ENCODE data around the gene LDLR.

LDLR gene

DNA sequence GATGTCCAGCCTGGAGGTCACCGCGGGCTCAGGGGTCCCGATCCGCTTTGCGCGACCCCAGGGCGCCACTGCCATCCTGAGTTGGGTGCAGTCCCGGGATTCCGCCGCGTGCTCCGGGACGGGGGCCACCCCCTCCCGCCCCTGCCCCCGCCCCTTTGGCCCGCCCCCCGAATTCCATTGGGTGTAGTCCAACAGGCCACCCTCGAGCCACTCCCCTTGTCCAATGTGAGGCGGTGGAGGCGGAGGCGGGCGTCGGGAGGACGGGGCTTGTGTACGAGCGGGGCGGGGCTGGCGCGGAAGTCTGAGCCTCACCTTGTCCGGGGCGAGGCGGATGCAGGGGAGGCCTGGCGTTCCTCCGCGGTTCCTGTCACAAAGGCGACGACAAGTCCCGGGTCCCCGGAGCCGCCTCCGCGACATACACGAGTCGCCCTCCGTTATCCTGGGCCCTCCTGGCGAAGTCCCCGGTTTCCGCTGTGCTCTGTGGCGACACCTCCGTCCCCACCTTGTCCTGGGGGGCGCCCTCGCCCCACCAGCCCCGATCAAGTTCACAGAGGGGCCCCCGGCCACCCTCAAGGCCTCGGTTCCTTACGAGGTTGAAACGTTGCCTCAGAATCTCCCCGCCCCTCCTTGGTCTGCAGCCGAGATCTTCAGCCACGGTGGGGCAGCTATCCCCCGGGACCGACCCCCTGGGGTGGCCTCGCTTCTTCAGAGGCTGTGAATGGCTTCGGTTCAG lies 1.2 kb downstream of the LDLR start:
- H3K9me3 ChIP-seq (ENCODE audit: insufficient read depth, low read depth, low read length), result no peaks in the 10 kb centered on the region
- peaks cover 6% of the 10 kb centered on the region; the same call in 1 of the 2 replicates for H3F3A ChIP-seq (ENCODE audit: low read depth)
- peak overlapping the region; percentile 98 for H3K9ac ChIP-seq (ENCODE audit: low read depth, low read length, poor library complexity, severe bottlenecking)
- H3K79me2 ChIP-seq (ENCODE audit: insufficient read depth, low read length), result peaks cover 69% of the 10 kb centered on the region
- H4K20me1 ChIP-seq (ENCODE audit: insufficient read depth, low read length, poor library complexity, severe bottlenecking), result peaks cover 48% of the 10 kb centered on the region
- peak overlapping the region; percentile 97 for H3K4me3 ChIP-seq (ENCODE audit: low read length, poor library complexity, severe bottlenecking)
- TF ChIP-seq EZH2phosphoT487 (IDR thresholded peaks at IDR 0.05; ENCODE audit: borderline replicate concordance), result no peak
- TF ChIP-seq, protein P1, sequence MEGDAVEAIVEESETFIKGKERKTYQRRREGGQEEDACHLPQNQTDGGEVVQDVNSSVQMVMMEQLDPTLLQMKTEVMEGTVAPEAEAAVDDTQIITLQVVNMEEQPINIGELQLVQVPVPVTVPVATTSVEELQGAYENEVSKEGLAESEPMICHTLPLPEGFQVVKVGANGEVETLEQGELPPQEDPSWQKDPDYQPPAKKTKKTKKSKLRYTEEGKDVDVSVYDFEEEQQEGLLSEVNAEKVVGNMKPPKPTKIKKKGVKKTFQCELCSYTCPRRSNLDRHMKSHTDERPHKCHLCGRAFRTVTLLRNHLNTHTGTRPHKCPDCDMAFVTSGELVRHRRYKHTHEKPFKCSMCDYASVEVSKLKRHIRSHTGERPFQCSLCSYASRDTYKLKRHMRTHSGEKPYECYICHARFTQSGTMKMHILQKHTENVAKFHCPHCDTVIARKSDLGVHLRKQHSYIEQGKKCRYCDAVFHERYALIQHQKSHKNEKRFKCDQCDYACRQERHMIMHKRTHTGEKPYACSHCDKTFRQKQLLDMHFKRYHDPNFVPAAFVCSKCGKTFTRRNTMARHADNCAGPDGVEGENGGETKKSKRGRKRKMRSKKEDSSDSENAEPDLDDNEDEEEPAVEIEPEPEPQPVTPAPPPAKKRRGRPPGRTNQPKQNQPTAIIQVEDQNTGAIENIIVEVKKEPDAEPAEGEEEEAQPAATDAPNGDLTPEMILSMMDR (conservative IDR thresholded peaks at IDR 0.05; ENCODE audit: low read length), result 0 out of 2 replicates have a peak, but pooled peaks have one; percentile 12
- H3K4me2 ChIP-seq (ENCODE audit: low read depth, low read length, poor library complexity, severe bottlenecking), result peak overlapping the region; percentile 99
- H3K4me1 ChIP-seq (ENCODE audit: insufficient read depth, low read length, poor library complexity, severe bottlenecking), result peaks cover 46% of the 10 kb centered on the region
- H2AFZ ChIP-seq (ENCODE audit: low read length), result no peak overlapping the region
- peaks cover 11% of the 10 kb centered on the region for H3K27me3 ChIP-seq (ENCODE audit: insufficient read depth, low read length, poor library complexity, severe bottlenecking)
- H3K36me3 ChIP-seq (ENCODE audit: insufficient read depth, low read length), result peaks cover 16% of the 10 kb centered on the region; the same call in 1 of the 2 replicates
- H3K9me2 ChIP-seq (replicated peaks; ENCODE audit: low read depth, low read length), result no peaks in the 10 kb centered on the region

DNA sequence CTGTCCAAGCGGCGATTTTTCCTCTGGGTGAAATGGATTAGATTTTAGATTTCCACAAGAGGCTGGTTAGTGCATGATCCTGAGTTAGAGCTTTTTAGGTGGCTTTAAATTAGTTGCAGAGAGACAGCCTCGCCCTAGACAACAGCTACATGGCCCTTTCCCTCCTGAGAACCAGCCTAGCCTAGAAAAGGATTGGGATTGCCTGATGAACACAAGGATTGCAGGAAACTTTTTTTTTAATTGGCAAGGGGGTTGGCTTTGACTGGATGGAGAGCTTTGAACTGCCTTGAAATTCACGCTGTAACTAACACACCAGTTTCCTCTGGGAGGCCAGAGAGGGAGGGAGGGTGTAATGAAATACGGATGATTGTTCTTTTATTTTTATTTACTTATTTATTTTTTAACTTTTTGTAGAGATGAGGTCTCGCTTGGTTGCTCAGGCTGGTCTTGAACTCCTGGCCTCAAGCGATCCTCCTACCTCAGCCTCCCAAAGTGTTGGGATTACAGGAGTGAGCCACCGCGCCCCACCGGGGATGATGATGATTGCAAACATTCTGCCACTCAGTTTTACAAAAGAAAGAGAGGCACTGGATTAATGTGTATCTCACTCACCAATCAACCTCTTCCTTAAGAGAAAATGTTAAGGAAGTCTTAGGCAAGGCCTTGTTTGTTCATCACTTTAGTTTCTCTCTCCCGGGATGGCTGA lies 1.9 kb downstream of the LDLR start:
- Histone ChIP-seq H3K36me3 (ENCODE audit: insufficient read depth, low read length) (peaks cover 23% of the 10 kb centered on the region; the same call in 1 of the 2 replicates), H3K9me2 (replicated peaks; ENCODE audit: low read depth, low read length) (no peaks in the 10 kb centered on the region), H3F3A (ENCODE audit: low read depth) (peaks cover 11% of the 10 kb centered on the region; the same call in 1 of the 2 replicates), H2AFZ (ENCODE audit: low read length) (no peak overlapping the region), H3K9me3 (ENCODE audit: insufficient read depth, low read depth, low read length) (no peaks in the 10 kb centered on the region), H3K27me3 (ENCODE audit: insufficient read depth, low read length, poor library complexity, severe bottlenecking) (peaks cover 11% of the 10 kb centered on the region), H3K9ac (ENCODE audit: low read depth, low read length, poor library complexity, severe bottlenecking) (peak overlapping the region; percentile 96), H3K4me3 (ENCODE audit: low read length, poor library complexity, severe bottlenecking) (peak overlapping the region; percentile 97), H3K79me2 (ENCODE audit: insufficient read depth, low read length) (peaks cover 76% of the 10 kb centered on the region), H3K4me1 (ENCODE audit: insufficient read depth, low read length, poor library complexity, severe bottlenecking) (peaks cover 54% of the 10 kb centered on the region), H3K4me2 (ENCODE audit: low read depth, low read length, poor library complexity, severe bottlenecking) (peak overlapping the region; percentile 99), H4K20me1 (ENCODE audit: insufficient read depth, low read length, poor library complexity, severe bottlenecking) (peaks cover 55% of the 10 kb centered on the region)
- TF ChIP-seq EZH2phosphoT487 (IDR thresholded peaks at IDR 0.05; ENCODE audit: borderline replicate concordance), result no peak
- TF ChIP-seq, protein P1 (conservative IDR thresholded peaks at IDR 0.05; ENCODE audit: low read length), result no peak

DNA sequence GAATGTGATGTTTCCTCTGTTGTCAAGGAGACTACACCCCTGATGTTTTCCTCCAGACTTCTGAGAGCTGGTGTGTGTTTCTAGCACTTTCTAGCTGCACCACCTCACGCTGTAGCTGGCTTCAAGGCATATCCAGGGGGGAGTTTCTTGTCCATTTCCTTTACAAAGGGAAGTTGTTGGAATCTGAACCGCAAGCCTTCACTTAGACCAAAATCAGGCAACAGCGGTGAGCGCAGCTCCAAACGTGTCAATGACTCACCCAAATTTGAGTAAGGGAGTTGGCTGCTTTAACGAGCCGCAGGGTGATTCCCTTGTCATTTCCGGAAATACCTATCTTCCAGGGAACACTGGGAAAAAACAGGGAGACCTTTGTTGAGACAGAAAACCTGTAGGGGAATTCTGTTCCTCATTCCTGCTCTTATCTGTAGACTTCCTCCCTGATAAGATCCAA lies 2.5 kb downstream of the LDLR start:
- no peak overlapping the region for H2AFZ ChIP-seq (ENCODE audit: low read length)
- peaks cover 29% of the 10 kb centered on the region; the same call in 1 of the 2 replicates for H3K36me3 ChIP-seq (ENCODE audit: insufficient read depth, low read length)
- TF ChIP-seq, protein P1 (conservative IDR thresholded peaks at IDR 0.05; ENCODE audit: low read length), result no peak
- TF ChIP-seq EZH2phosphoT487 (IDR thresholded peaks at IDR 0.05; ENCODE audit: borderline replicate concordance), result no peak
- peaks cover 82% of the 10 kb centered on the region for H3K79me2 ChIP-seq (ENCODE audit: insufficient read depth, low read length)
- H3K9ac ChIP-seq (ENCODE audit: low read depth, low read length, poor library complexity, severe bottlenecking), result peak overlapping the region; percentile 96
- peak overlapping the region; percentile 99 for H3K4me2 ChIP-seq (ENCODE audit: low read depth, low read length, poor library complexity, severe bottlenecking)
- H3K4me1 ChIP-seq (ENCODE audit: insufficient read depth, low read length, poor library complexity, severe bottlenecking), result peaks cover 59% of the 10 kb centered on the region
- H3K4me3 ChIP-seq (ENCODE audit: low read length, poor library complexity, severe bottlenecking), result peak overlapping the region; percentile 97
- H3K9me2 ChIP-seq (replicated peaks; ENCODE audit: low read depth, low read length), result no peaks in the 10 kb centered on the region
- peaks cover 61% of the 10 kb centered on the region for H4K20me1 ChIP-seq (ENCODE audit: insufficient read depth, low read length, poor library complexity, severe bottlenecking)
- H3K9me3 ChIP-seq (ENCODE audit: insufficient read depth, low read depth, low read length), result no peaks in the 10 kb centered on the region
- H3F3A ChIP-seq (ENCODE audit: low read depth), result peaks cover 13% of the 10 kb centered on the region; the same call in 1 of the 2 replicates
- H3K27me3 ChIP-seq (ENCODE audit: insufficient read depth, low read length, poor library complexity, severe bottlenecking), result peaks cover 11% of the 10 kb centered on the region
